CD4-positive, alpha-beta T cell treated with Interleukin-4 for 1 hour (primary cell): Measurements from ENCODE around the gene ASAP3.

Source experiments
- DNase-seq, 2 donors: peaks; one replicate each; pipeline ENCODE4 v3.0.0-alpha.2; 2020 to 2022

ASAP3 gene

DNA sequence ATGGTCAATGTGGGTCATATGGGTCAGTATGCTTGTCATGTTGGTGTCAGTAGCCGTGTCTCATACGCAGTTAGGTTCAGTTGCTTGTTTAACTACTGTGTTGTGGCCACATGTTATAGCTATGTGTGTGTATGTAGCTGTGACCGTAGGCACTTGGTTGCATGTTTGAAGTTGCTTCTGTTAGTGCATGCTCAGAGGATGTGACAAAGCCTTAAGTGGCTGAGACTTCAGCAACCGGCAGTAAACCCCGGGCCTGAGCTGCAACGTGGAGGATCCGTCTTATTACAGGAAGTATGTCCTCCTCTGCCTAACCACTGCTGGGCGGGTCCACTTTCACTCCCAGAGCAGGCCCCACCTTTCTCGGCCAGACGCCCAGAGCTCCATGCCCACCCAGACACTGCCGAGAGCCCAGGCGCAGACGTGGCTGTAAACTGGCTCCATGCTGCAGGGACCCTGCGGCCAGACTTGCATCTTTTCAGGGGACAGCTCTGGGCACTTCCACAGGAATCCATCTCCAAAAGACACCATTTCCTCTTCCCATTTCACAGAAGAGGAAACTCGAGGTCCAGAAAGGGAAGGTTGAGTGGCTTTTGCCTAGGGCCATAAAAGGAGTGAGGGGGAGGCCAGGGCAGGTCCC is 61.6 kb downstream of the ASAP3 start:
- DNase-seq, result peak; percentile 37 to 41

DNA sequence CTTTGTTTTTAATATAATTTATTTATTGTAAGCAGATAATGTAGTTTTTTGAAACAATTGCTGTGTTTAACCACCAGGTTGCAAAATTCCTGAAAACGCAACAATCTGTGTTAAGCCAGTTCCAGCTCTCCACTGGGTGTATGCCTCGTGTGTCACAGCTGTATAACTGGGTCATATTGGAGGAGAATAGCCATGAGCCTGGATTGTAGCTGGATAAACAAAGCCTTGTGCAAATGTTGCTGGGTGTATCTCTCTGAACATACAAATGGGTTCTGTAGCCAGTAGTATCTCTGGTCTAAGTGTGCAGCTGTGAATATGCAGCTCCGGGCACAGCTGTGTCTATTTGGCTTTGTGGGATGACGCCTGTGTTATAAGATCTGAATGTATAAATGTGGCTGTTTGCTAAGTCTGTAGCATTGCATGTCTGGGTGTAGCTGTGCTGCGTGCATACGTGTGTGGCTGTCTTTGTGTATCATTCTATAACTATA is 62.2 kb downstream of the ASAP3 start:
- DNase-seq, result no peak

DNA sequence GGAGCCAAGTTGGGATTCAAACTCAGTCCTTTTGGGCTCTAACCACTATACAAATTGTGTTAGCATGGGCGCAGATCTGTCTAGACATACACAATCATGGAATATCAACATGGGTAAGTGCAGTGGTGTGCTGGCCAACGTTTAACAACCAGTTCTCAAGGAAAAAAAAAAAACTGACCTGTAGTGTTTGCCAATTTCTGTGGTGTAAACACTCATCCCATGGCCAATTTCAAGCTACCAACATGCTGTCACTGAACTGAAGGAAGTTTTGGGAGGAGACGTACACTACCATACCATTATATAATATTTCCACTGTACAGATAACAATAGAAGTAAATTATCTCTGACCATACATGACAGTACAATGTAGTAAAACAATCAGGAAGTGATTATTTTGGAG is 62.6 kb downstream of the ASAP3 start:
- DNase-seq, result no peak

DNA sequence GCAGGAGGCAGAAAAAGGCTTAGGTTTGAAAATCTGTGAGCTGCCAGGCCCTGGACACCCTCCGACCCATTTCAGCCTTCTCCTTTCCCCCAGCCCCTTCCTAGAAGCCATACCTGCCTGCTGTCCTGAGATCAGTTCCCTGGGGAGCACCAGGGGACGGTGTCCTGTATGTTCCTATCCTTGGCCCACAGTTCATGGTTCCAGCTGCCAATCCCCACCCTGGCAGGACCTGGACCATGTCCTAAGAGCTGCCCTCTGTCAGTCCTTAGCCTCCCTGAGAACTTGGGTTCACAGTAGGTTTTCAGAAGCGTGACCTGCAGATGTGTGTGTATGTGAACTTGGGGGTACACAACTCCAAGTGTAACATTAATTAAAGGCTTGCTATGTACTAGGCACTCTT is 63.2 kb downstream of the ASAP3 start:
- DNase-seq, result no peak

GRCh38 chr1:23419180-23419579 is 64.8 kb downstream of the ASAP3 start:
- DNase-seq, result no peak

DNA sequence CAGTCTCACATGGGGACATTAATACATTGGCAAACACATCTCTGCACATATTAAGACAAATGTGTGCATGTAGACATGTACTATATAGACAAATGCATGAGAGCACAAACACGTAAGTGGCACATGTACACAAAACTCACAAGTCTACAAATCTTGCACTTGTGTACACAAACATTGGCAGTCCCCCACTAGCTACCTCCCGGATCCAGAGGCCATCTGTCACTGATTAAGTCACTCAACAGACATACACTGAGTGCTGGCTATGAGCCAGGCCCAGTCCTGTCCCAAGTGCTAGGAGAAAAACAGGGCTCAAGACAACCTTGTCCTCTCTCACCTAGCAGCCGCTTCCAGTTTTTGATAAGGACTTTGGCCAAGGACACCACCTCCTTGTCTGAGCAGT is 66.4 kb downstream of the ASAP3 start:
- no peak for DNase-seq

GRCh38 chr1:23416964-23417363 is 67.0 kb downstream of the ASAP3 start:
- no peak for DNase-seq

GRCh38 chr1:23408797-23409290 is 75.1 kb downstream of the ASAP3 start:
- DNase-seq, result no peak

- DNase-seq, result no peak
These were observed 76.9 kb downstream of the ASAP3 start for GRCh38 chr1:23407016-23407630.

GRCh38 chr1:23405946-23406345 is 78.0 kb downstream of the ASAP3 start:
- no peak for DNase-seq

- peak; percentile 76 to 79 for DNase-seq
These were observed 80.1 kb downstream of the ASAP3 start for GRCh38 chr1:23403735-23404486.

DNA sequence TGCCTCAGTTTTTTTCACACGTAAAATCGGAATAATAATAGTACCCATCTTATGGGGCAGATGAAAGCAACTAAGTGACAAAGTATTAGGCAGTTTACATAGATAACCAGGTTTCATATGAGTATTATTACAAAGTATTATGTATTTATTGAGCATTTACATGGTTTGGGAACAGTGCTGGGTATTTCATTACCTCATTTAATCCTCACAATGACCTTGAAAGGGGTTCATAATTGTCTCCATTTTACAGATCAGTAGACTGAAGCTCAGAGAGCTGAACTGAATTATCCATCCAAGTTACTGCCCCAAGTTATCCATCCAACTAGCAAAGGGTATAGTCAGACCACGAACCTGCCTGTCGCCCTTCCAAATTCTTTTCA is 80.6 kb downstream of the ASAP3 start:
- DNase-seq, result no peak

DNA sequence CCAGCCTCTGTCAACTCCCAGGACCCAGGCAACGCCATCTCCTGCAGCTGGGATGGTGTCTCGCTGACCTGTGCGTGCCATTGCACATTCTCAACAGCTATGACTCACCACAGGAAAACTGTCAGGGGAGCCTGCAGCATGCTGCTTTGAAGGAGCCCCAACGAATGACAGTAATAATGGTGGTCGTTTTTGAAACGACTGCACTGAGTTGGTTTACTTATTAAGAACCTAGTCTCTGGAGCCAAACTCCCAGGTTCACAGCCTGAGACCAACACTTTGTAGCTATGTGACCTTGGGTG is 81.0 kb downstream of the ASAP3 start:
- DNase-seq, result no peak

DNA sequence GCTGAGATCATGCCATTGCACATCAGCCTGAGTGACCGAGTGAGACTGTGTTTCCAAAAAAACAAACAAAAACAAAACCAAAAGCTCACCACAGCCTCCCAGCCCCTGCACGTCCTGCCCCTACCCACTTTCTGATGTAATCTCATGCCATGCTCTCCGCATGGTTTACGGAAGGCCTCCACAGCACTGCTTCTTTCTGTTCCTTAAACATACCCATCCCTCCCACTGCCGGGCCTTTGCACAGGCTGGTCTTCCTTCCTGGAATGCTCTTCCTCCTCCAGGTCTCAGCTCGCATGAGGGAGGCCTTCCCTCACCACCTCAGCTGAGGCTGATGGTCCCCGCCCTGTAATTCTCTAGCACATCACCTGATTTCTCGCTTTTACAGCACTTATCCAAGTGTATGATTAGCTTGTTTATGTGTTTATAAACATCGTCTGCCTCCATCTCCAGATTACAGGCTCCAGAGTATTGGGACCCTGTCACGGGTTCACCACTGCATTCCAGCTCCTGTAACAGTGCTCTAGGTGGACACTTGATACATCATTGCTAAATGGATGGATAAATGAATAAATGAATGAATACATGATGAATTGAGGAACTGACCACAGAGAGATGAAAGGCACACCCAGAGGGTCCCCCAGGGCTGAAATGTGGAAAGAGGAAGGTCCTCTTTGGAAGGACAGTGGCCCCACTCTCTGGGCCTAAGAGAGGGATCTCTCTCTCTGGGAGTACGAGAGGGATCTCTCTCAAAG is 81.5 kb downstream of the ASAP3 start:
- DNase-seq, result peak in 1 of 2 donors; percentile 28

DNA sequence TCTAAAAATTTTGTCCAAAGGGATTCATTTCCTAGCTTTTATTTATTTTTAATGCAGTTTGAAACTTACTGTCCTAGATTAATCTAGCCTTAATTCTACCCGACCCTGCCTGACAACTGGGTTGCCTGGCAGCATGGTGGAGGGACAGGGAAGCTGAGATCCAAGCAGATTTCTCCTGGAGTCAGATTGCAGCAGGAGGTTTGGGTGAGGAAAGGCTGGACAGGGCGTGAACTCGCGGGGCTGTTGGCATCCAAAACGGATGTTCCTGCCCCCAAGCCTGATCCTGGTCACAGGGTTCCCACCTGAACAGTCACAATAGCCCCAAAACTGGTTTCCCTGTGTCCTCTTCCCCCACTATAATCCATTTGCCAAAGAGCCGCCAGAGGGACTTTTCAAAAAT is 82.7 kb downstream of the ASAP3 start:
- DNase-seq, result no peak

GRCh38 chr1:23400324-23401114 is 83.5 kb downstream of the ASAP3 start:
- DNase-seq, result no peak

DNA sequence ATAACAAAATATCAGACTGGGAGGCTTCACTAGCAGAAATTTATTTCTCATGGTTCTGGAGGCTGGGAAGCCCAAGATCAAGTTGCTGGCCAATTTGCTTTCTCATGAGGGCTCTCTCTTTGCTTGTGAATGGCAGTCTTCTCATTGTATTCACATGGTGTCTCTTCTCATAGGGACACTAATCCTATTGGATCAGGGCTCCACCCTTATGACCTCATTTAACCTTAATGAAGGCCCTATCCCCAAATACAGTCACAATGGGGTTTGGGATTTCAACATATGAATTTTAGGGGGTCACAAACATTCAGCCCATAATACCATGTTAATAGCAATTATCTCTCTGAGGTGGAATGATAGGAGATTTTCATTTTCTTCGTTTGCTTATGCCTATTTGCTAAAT is 84.8 kb downstream of the ASAP3 start:
- no peak for DNase-seq

DNA sequence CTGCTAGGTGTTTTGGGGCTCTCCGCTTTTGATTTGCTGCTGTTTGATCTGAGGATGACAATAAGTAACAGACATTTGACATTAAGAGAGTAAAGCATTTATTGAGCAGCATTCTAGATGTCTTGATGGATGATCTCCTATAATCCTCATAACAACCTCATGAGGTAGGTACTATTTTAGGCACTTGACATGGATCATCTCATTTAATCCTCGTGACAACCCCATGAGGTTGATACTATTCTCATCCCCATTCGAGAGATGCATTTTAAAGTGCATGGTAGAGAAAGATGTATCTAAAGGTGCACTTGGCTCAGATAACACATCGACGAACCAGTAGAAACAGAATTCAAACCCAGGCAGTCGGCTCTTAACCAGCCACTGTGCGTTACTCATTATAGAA is 86.1 kb downstream of the ASAP3 start:
- no peak for DNase-seq

GRCh38 chr1:23396380-23396779 is 87.6 kb downstream of the ASAP3 start:
- no peak for DNase-seq

GRCh38 chr1:23395849-23396248 is 88.1 kb downstream of the ASAP3 start:
- no peak for DNase-seq

- no peak for DNase-seq
These were observed 88.7 kb downstream of the ASAP3 start for GRCh38 chr1:23395154-23395724.

- no peak for DNase-seq
These were observed 89.3 kb downstream of the ASAP3 start for GRCh38 chr1:23394684-23395083.
